ENCODE results near the gene RBM10. TPM values are rescaled to one million over a fixed set of nuclear protein-coding genes. Genes with fewer than 3 reads are reported as not detected.

RBM10 gene
- total RNA-seq, 1 donor from 2014 or later, result 61.9 TPM

DNA sequence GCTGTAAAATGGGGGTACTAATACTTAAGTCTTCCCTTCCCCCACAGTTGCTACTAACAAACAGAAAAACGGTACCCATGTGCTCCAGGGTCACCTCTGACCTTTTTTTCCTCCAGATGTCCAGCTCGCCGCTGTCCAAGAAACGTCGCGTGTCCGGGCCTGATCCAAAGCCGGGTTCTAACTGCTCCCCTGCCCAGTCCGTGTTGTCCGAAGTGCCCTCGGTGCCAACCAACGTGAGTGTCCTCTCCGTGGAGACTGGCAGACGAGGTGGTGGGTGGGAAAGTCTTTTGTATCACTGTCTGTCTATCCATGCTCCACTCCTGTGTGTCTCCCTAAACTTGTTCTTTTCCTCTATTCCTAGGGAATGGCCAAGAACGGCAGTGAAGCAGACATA lies 53.7 kb downstream of the RBM10 start:
- TF ChIP-seq, protein P1, sequence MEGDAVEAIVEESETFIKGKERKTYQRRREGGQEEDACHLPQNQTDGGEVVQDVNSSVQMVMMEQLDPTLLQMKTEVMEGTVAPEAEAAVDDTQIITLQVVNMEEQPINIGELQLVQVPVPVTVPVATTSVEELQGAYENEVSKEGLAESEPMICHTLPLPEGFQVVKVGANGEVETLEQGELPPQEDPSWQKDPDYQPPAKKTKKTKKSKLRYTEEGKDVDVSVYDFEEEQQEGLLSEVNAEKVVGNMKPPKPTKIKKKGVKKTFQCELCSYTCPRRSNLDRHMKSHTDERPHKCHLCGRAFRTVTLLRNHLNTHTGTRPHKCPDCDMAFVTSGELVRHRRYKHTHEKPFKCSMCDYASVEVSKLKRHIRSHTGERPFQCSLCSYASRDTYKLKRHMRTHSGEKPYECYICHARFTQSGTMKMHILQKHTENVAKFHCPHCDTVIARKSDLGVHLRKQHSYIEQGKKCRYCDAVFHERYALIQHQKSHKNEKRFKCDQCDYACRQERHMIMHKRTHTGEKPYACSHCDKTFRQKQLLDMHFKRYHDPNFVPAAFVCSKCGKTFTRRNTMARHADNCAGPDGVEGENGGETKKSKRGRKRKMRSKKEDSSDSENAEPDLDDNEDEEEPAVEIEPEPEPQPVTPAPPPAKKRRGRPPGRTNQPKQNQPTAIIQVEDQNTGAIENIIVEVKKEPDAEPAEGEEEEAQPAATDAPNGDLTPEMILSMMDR (conservative IDR thresholded peaks at IDR 0.05), result no peak
- peaks cover 50% of the 10 kb centered on the region for H3K36me3 Mint-ChIP-seq
- H3K4me3 Mint-ChIP-seq, result peak overlapping the region; percentile 43
- DNase-seq (ENCODE audit: extremely low spot score, unreplicated experiment), result no peak
- no peaks in the 10 kb centered on the region for H3K27me3 Mint-ChIP-seq
- peaks cover 46% of the 10 kb centered on the region for H3K4me1 Mint-ChIP-seq (ENCODE audit: unreplicated experiment)
- no peak overlapping the region for H3K27ac Mint-ChIP-seq
- H3K9me3 Mint-ChIP-seq, result no peaks in the 10 kb centered on the region

DNA sequence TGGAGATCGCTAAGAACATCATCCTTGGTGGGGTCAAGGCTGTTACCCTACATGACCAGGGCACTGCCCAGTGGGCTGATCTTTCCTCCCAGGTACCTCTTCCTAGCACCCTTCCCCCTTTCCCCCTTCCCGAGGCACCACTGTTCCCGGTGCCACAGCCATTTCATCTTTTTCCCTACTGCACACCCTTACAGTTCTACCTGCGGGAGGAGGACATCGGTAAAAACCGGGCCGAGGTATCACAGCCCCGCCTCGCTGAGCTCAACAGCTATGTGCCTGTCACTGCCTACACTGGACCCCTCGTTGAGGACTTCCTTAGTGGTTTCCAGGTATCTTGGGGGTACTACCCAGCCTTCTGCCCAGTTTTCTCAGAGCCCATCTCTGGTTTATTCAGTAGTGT lies 54.3 kb downstream of the RBM10 start:
- peaks cover 50% of the 10 kb centered on the region for H3K36me3 Mint-ChIP-seq
- no peak overlapping the region for H3K27ac Mint-ChIP-seq
- peaks cover 45% of the 10 kb centered on the region for H3K4me1 Mint-ChIP-seq (ENCODE audit: unreplicated experiment)
- DNase-seq (ENCODE audit: extremely low spot score, unreplicated experiment), result no peak
- TF ChIP-seq, protein P1 (conservative IDR thresholded peaks at IDR 0.05), result no peak
- H3K9me3 Mint-ChIP-seq, result no peaks in the 10 kb centered on the region
- H3K27me3 Mint-ChIP-seq, result no peaks in the 10 kb centered on the region
- no peak overlapping the region for H3K4me3 Mint-ChIP-seq

DNA sequence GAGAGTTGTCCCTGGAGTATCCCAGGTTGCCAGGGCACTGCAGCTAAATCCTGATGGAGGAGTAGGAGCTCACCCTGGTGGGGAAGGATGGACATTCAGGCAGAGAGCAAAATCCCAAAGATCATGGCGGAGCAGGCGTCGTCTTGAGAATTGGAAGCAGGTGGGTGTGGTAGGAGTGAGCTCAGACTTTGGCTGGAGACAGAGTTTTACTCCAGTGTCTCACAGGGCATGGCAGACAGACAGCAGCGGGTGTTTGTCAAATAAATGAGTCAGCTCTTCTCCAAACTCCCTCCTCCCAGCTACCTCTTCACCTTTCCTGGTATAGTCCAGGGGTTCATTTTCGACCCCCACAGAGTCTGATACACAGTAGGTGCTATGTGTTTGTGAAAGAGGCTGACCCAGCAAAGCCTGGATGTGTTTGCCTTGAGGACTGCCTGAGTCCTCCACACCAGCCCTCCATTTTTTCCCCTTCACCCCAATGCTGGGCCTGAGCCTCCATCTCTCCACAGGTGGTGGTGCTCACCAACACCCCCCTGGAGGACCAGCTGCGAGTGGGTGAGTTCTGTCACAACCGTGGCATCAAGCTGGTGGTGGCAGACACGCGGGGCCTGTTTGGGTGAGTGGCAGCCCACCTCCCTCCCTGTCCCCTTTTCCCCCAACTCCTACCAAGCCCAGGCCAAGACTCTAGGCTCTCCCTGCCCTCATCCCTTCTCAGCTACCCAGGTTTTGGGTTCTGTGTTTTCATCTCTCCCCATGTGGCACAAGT lies 55.5 kb downstream of the RBM10 start:
- H3K4me1 Mint-ChIP-seq (ENCODE audit: unreplicated experiment), result peaks cover 33% of the 10 kb centered on the region
- TF ChIP-seq, protein P1 (conservative IDR thresholded peaks at IDR 0.05), result peak; percentile 35
- no peaks in the 10 kb centered on the region for H3K27me3 Mint-ChIP-seq
- H3K36me3 Mint-ChIP-seq, result peaks cover 53% of the 10 kb centered on the region
- no peak overlapping the region for H3K4me3 Mint-ChIP-seq
- H3K9me3 Mint-ChIP-seq, result no peaks in the 10 kb centered on the region
- DNase-seq (ENCODE audit: extremely low spot score, unreplicated experiment), result no peak
- H3K27ac Mint-ChIP-seq, result peak overlapping the region; percentile 41

DNA sequence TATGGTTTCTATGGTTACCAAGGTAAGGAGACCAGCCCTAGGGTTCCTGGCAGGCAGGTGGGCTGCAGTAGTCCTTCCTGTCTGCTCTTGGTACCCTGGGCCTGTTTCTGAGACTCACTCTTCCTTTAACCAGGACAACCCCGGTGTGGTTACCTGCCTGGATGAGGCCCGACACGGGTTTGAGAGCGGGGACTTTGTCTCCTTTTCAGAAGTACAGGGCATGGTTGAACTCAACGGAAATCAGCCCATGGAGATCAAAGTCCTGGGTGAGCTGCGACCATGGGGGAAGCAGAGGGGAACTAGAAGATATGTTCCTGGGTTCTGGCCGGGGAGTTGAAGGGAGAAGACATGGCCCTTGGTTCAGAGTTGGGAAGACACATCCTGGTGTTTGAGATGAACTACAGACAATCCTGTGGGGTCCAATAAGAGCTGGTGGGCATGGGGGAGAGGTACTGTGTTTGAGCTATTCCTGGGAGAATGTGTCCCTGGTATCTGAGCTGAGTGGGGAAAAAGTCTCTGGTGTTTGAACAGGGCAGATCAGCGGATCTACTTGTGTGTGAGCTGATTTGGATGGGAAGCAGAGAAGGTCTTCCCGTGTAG lies 56.4 kb downstream of the RBM10 start:
- Mint-ChIP-seq H3K27ac (no peak overlapping the region), H3K4me3 (no peak overlapping the region), H3K9me3 (no peaks in the 10 kb centered on the region), H3K4me1 (ENCODE audit: unreplicated experiment) (peaks cover 25% of the 10 kb centered on the region), H3K27me3 (no peaks in the 10 kb centered on the region), H3K36me3 (peaks cover 51% of the 10 kb centered on the region)
- DNase-seq (ENCODE audit: extremely low spot score, unreplicated experiment), result no peak
- TF ChIP-seq, protein P1 (conservative IDR thresholded peaks at IDR 0.05), result no peak

DNA sequence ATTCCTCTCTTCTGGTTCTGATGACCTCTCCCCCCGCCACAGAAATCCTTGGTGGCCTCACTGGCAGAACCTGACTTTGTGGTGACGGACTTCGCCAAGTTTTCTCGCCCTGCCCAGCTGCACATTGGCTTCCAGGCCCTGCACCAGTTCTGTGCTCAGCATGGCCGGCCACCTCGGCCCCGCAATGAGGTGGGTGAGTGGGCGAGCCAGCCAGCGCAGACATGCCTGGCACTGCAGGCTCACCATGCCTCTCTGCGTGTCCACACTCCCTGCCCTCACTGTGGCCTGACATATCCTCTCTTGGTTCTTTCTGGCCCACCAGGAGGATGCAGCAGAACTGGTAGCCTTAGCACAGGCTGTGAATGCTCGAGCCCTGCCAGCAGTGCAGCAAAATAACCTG lies 57.3 kb downstream of the RBM10 start:
- DNase-seq (ENCODE audit: extremely low spot score, unreplicated experiment), result no peak
- Mint-ChIP-seq H3K4me3 (no peak overlapping the region), H3K27ac (no peak overlapping the region), H3K4me1 (ENCODE audit: unreplicated experiment) (peaks cover 16% of the 10 kb centered on the region), H3K27me3 (no peaks in the 10 kb centered on the region), H3K9me3 (no peaks in the 10 kb centered on the region), H3K36me3 (peaks cover 53% of the 10 kb centered on the region)
- TF ChIP-seq, protein P1 (conservative IDR thresholded peaks at IDR 0.05), result no peak

Data from type B pancreatic cell (in vitro differentiated cells).